Endometrial microvascular endothelial cells (primary cell): Measurements from ENCODE around the gene MFSD2B. TPM values are rescaled to one million over a fixed set of nuclear protein-coding genes. Genes with fewer than 3 reads are reported as not detected.

Source experiments
- total RNA-seq: library from RNA; depleted of rRNA; stranded (reverse); fragments of >200 nt; gene quantifications from one replicate; pipeline ENCODE4 v1.2.3, GENCODE V29; 2015; ENCODE audit errors: inconsistent ontology term

MFSD2B gene
- total RNA-seq, 1 donor from 2014 or later = 1.5 TPM

Other genes starting within 250 kb of the MFSD2B start
- 5.0 TPM for gene ATAD2B, start 83.0 kb upstream of the MFSD2B start, total RNA-seq
- gene UBXN2A, start 69.6 kb upstream of the MFSD2B start, total RNA-seq = 12.0 TPM
- gene WDCP, start 37.3 kb downstream of the MFSD2B start, total RNA-seq = 19.2 TPM
- 12.3 TPM for gene FKBP1B, start 39.7 kb downstream of the MFSD2B start, total RNA-seq
- 145 TPM for gene SF3B6, start 66.2 kb downstream of the MFSD2B start, total RNA-seq
- gene TP53I3, start 74.7 kb downstream of the MFSD2B start, total RNA-seq = 120 TPM
- 1.5 TPM for gene PFN4, start 113.2 kb downstream of the MFSD2B start, total RNA-seq
- gene FAM228B, start 113.4 kb downstream of the MFSD2B start, total RNA-seq = 10.8 TPM
- not detected for gene FAM228A, start 165.0 kb downstream of the MFSD2B start, total RNA-seq